Brain microvascular endothelial cell (primary cell): ENCODE results near the gene MYLK2.

Experiments
- DNase-seq: peaks from one replicate; pipeline ENCODE4 v3.0.0-alpha.2; 2020
- H3K27ac ChIP-seq: fragments of 250-450 bp; sonication (Bioruptor Pico); 2 replicates; pipeline ENCODE4 v1.5.1; 2020; ENCODE audit warnings: mild to moderate bottlenecking, moderate library complexity
- H3K27me3 ChIP-seq: fragments of 250-450 bp; sonication (Bioruptor Pico); replicated peaks from 2 replicates; pipeline ENCODE4 v1.5.1; 2020; ENCODE audit warnings: mild to moderate bottlenecking
- H3K36me3 ChIP-seq: fragments of 250-450 bp; sonication (Bioruptor Pico); replicated peaks from 2 replicates; pipeline ENCODE4 v1.5.1; 2020; ENCODE audit warnings: mild to moderate bottlenecking
- H3K4me3 ChIP-seq: 2 replicates; pipeline ENCODE4 v1.5.1; 2011; ENCODE audit warnings: low read depth, mild to moderate bottlenecking, control low read depth, low read length, moderate library complexity
- CTCF ChIP-seq: IDR thresholded peaks from 2 replicates; pipeline ENCODE4 v1.5.1; 2011; ENCODE audit warnings: low read depth, mild to moderate bottlenecking, moderate library complexity, low read length, control low read depth, inconsistent platforms; ENCODE audit errors: missing control alignments
- in situ Hi-C: cut with HindIII; loops from 2 replicates; pipeline ENCODE4 v1.10.0; 2017; ENCODE audit warnings: low sequenced_read_pairs, low pct_ligation_motif_present

The MYLK2 gene

GRCh38 chr20:31819083-31819784 is at the start of gene MYLK2:
MYLK2 (plus strand) TSS chr20:31819356; CDS start chr20:31819581, 225 bp downstream.
- in situ Hi-C loops = no loop called here
- H3K27me3 ChIP-seq = no peaks in the 10 kb centered on the region
- no peak for TF ChIP-seq CTCF
- no peaks in the 10 kb centered on the region for H3K36me3 ChIP-seq
- no peak within 1 kb of the TSS for H3K4me3 ChIP-seq
- no peak for DNase-seq
- no peak within 1 kb of the TSS for H3K27ac ChIP-seq

GRCh38 chr20:31769681-31770080 is 49.5 kb upstream of the MYLK2 start:
- Histone ChIP-seq H3K36me3 (peaks cover 2% of the 10 kb centered on the region), H3K4me3 (no peak overlapping the region), H3K27me3 (no peaks in the 10 kb centered on the region), H3K27ac (no peak overlapping the region)
- no peak for TF ChIP-seq CTCF
- no peak for DNase-seq
- in situ Hi-C loops = no loop called here

GRCh38 chr20:31770243-31770642 is 48.9 kb upstream of the MYLK2 start:
- no peak overlapping the region for H3K27ac ChIP-seq
- in situ Hi-C loops = no loop called here
- H3K4me3 ChIP-seq = no peak overlapping the region
- DNase-seq = no peak
- no peaks in the 10 kb centered on the region for H3K27me3 ChIP-seq
- H3K36me3 ChIP-seq = peaks cover 2% of the 10 kb centered on the region
- TF ChIP-seq CTCF = no peak

- Histone ChIP-seq H3K4me3 (no peak overlapping the region), H3K27me3 (no peaks in the 10 kb centered on the region), H3K27ac (no peak overlapping the region), H3K36me3 (peaks cover 9% of the 10 kb centered on the region)
- DNase-seq = no peak
- no peak for TF ChIP-seq CTCF
- in situ Hi-C loops = no loop called here
These were observed 44.7 kb upstream of the MYLK2 start for GRCh38 chr20:31774408-31774807.

- TF ChIP-seq CTCF = no peak
- in situ Hi-C loops = no loop called here
- H3K36me3 ChIP-seq = peaks cover 28% of the 10 kb centered on the region
- DNase-seq = no peak
- no peak overlapping the region for H3K4me3 ChIP-seq
- H3K27ac ChIP-seq = no peak overlapping the region
- H3K27me3 ChIP-seq = no peaks in the 10 kb centered on the region
These were observed 38.3 kb upstream of the MYLK2 start for GRCh38 chr20:31780839-31781238.

GRCh38 chr20:31781945-31782344 is 37.2 kb upstream of the MYLK2 start:
- TF ChIP-seq CTCF = no peak
- no peak for DNase-seq
- Histone ChIP-seq H3K27me3 (no peaks in the 10 kb centered on the region), H3K4me3 (no peak overlapping the region), H3K36me3 (peaks cover 28% of the 10 kb centered on the region), H3K27ac (no peak overlapping the region)
- in situ Hi-C loops = no loop called here
